Measurements from ENCODE around the gene PPP1R27.

DNA sequence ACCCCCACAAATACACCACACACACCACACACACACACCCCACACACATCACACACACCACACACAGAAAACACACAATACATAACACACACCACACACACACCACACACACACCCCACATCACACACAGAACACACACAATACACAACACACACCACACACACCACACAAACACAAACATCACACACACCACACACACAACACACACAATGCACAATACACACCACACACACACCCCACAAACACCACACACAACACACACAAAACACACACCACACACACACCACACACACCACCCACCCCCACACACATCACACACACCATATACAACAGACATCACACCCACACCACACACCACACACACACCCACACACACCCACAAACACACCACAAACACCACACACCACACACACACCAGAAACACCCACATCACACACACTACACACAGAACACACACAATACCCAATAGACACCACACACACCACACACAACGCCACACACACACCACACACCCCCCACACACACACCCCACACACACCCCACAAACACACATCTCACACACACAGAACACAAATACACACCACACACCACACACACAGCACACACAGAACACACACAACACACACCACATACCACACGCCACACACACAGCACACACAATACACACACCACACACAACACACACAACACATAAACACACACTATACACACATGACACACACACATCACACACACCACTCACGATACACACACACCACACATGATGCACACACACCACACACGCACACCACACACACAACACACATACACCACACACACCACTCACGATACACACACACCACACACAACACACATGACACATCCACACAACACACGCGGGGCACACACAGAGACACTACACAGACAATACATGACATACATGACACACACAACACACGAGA lies 41.9 kb downstream of the PPP1R27 start:
- TF ChIP-seq, protein P1, sequence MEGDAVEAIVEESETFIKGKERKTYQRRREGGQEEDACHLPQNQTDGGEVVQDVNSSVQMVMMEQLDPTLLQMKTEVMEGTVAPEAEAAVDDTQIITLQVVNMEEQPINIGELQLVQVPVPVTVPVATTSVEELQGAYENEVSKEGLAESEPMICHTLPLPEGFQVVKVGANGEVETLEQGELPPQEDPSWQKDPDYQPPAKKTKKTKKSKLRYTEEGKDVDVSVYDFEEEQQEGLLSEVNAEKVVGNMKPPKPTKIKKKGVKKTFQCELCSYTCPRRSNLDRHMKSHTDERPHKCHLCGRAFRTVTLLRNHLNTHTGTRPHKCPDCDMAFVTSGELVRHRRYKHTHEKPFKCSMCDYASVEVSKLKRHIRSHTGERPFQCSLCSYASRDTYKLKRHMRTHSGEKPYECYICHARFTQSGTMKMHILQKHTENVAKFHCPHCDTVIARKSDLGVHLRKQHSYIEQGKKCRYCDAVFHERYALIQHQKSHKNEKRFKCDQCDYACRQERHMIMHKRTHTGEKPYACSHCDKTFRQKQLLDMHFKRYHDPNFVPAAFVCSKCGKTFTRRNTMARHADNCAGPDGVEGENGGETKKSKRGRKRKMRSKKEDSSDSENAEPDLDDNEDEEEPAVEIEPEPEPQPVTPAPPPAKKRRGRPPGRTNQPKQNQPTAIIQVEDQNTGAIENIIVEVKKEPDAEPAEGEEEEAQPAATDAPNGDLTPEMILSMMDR (IDR thresholded peaks at IDR 0.05), result no peak
- TF ChIP-seq EP300 (IDR thresholded peaks at IDR 0.05), result no peak
- TF ChIP-seq POLR2A (IDR thresholded peaks at IDR 0.05), result no peak

Measured in tibial nerve (tissue), 4 donors.